Measurements from ENCODE around the gene BNIP1.
"Not testable (repeated sequence)": the region's sequence is repeated elsewhere in the genome, so short reads cannot be mapped to it uniquely, and the experiment has no call there.

BNIP1 gene, protein sequence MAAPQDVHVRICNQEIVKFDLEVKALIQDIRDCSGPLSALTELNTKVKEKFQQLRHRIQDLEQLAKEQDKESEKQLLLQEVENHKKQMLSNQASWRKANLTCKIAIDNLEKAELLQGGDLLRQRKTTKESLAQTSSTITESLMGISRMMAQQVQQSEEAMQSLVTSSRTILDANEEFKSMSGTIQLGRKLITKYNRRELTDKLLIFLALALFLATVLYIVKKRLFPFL

DNA sequence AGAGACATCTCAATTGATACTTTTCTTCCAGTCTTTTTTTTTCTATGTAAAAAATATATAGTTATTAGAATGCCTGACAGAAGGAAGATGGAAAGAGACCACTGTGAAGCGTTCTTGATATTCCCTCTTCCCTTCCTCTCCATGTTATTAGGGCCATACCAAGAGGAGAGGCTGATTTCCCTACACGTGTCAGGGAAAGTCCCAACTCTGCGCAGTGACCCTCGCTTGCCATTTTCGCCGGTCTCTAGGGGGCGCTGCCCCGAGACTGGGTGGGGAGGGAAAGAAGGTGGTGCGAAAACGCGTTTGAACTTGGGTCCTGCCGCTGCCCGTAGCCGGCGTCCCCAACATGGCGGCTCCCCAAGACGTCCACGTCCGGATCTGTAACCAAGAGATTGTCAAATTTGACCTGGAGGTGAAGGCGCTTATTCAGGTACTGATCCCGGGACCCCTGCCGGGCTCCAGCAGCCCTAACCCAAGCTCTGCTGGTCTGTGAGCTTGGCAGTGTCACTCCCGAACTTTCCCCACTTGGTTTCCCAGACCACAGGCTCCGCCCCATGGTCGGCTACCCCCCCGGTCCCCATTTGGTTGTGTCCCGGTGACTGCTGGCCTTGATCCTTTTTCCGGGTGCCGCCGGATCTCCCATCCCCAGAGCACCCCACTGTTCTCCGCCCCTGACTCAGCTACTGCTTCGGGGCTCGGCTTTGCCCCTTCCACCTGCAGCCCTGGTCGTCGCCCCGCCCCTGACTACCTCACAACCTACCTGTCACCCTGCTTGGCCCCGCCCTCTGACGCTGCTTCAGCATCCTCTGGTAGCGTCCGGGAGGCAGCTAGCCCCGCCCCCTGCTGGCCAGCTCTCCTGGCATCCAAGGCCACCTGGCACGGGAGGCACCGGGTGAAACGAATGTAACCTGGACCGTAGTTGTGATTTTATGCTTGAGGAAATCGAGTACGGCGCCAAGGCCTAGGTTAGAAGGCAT, at the start of gene BNIP1:
Gene BNIP1 (plus strand): TSS at position 332 of the 977 bp plus-strand sequence. CDS start 15 bp downstream, at position 347.
- DNase-seq, result peak; percentile 99

- DNase-seq, result no peak
Measured at GRCh38 chr5:173098787-173099186, 45.5 kb upstream of the BNIP1 start.

DNA sequence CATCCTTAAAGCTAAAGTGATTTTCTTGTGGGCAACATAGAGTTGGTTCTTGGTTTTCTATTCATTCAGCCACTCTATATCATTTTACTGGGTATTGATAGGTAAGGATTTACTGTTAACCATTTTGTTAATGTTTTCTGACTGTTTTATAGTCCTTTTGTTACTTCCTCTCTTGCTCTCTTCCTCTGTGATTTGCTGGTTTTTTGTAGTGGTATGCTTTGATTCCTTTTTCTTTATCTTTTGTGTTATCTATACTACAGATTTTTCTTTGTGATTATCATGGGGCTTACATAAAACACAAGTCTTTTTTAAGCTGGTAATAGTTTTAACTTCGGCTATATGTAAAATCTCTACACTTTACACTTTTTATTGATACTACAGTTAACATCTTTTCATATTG, 44.9 kb upstream of the BNIP1 start:
- DNase-seq, result no peak

DNA sequence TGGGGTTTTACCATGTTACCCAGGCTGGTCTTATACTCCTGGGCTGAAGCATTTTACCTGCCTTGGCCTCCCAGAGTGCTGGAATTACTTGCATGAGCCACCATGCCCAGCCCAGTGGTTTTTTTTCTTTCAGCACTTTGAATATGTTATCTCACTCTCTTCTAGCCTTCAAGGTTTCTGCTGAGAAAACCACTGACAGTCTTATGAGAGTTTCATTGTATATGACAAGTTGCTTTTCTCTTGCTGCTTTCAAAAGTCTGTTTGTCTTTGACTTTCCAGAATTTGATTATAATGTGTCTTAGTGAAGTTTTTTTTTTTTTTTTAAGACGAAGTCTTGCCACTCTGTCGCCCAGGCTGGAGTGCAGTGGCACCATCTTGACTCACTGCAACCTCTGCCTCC, 43.1 kb upstream of the BNIP1 start:
- DNase-seq, result no peak

DNA sequence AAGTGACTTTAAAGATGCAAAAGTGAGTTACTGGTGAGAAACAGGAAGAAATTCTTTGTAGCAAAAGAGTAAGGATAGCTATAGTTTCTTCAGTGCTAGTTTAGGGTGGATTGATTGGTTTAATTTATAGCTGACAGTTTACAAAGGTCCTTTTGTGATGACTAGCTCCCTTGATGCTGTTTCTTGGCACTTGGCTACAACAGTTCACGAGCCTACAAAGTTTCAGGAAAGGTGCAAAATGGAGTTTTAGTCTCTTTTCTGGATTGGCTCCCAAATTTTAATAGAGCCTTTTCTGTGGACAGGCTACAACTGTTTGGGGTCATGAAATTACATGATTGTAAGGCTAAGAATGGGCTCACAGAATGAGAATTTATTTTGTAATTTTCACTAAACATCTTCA, 40.9 kb upstream of the BNIP1 start:
- no peak for DNase-seq

DNA sequence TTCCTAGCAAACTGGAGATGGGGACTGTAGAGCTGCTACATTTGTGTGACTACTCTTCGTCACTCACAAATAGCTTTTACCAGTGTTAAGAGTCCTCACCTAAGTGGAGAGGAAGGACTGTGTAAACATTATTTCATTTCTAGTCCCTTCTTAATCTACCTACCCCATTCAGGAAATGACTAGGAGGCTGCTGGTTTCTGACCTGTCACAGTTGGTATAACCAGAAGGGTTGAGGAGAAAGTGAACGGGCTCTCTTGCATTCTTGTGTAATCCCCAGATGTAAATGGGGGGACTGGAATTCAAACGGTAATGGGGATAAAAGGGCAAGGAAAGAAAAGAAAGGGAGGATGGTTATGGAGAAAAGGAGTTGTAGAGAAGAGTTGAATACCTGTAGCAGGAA, 35.4 kb upstream of the BNIP1 start:
- DNase-seq, result no peak

GRCh38 chr5:173114536-173114935, 29.8 kb upstream of the BNIP1 start:
- no peak for DNase-seq

DNA sequence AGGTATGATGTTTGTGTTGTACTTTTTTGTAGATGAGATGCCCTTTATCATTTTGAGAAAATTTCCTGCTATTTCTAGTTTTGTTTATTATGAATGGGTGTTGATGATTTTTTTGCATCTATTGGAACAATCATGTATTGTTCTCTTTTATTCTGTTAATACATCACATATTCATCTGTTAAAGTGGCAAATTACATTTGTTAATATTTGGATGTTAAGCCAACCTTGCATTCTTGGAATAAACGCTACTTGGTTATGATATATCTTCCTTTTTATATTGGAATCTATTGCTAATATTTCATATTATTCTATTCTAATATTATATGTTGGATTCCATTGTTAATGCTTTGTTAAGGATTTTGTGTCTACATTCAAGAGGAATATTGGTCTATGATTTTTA, 24.6 kb upstream of the BNIP1 start:
- DNase-seq, result no peak

- DNase-seq, result no peak
Measured at GRCh38 chr5:173123416-173123815, 20.9 kb upstream of the BNIP1 start.

GRCh38 chr5:173132166-173132565, 12.2 kb upstream of the BNIP1 start:
- not testable (repeated sequence) for DNase-seq

- no peak for DNase-seq
Measured at GRCh38 chr5:173138707-173139106, 5.6 kb upstream of the BNIP1 start.

DNA sequence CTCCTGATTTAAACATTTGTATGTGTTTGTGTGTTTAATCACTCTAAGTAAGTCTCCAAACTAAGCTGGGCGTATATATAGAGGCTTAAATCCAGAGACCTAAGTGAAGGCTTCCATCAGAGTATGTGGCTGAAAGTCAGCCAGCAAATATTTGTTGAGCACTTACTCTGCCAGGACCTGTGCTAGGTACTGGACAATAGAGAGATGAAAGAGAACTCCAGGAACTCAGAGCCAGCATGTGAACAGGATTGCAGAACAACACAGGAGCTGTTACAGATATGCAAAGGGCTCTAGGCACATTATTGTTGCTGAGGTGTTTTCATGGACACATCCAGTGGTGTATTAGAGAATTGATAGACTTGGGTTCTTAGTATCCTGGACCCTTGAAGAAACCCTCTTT, 4.7 kb upstream of the BNIP1 start:
- no peak for DNase-seq

- no peak for DNase-seq
Measured at GRCh38 chr5:173140769-173141168, 3.6 kb upstream of the BNIP1 start.

GRCh38 chr5:173143567-173143966, 764 bp upstream of the BNIP1 start:
- no peak for DNase-seq

DNA sequence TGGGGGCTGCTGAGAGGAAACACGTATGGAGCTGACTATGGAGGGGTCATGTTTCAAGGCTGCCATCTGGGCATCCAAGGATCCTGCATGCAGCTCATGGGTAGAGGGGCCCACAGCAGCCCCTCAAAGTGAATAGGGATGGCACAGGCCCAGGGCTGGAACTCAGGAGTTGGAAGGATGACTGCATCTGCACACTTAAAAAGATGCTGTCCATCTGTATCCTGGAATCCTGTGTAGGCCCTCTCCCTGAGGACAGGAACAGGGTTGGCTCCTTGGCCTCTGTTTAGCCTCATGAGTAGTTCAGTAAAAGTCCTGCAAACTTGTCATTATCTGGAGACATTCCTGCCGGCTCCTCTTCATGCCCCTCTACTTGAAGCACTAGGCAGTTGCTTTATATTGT, 4.0 kb downstream of the BNIP1 start:
- DNase-seq, result no peak

GRCh38 chr5:173152547-173152946, 8.2 kb downstream of the BNIP1 start:
- DNase-seq, result no peak

DNA sequence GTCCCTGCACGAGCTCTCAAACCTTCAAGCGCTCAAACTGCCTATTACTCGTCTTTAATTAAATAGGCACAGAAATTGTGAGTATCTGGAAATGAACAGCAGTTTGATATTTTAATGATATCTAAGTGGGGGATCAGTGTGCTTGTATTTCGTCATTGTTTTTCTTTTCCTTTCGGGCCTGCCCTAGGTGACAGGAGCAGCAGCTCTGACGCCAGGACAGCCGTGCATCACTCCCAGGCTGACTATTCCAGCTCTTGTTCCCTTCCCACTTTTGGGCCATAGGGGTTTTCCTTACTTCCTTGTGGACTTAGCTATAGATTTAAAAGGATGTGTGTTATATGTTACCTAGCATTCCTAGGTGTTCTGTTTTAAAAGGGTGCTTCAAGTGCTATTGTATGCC, 9.5 kb downstream of the BNIP1 start:
- DNase-seq, result no peak

- DNase-seq, result not testable (repeated sequence)
Measured at GRCh38 chr5:173154619-173155018, 10.3 kb downstream of the BNIP1 start.

GRCh38 chr5:173155912-173156311, 11.6 kb downstream of the BNIP1 start:
- DNase-seq, result no peak

DNA sequence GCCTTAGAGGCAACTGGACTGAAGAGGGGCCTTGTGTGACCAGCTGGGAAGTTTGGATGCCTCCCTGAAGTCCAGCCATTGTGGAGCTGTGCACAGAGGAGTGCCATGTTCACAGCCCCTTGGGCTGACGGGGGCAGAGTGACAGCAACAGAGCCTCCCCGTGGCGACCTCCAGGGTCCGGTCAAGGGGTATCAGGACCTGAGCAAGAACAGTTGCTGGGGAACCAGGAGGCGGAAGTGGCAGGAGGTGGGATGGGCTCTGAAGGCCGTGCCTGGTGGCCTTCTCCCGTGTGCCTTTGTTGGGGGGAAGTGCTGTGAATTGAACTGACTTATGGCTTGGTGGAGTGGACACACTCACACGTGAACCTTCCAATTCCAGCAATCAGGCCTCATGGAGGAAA, 14.0 kb downstream of the BNIP1 start:
- no peak for DNase-seq

DNA sequence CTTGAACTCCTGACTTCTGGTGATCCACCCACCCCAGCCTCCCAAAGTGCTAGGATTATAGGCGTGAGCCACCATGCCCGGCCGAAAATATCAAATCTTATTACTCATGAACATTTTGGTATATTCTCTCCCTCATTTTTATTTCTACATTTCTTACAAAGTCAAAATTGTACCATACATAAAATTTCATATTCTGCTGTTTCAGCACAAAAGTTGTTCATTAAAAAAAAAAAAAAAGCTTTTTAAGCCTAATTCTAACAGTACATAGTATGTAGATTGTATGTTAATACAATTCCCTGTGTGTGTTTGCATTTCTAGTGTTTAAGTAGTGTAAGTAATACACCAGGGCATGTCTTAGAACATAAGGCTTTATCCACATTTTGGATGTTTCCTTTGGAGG, 14.9 kb downstream of the BNIP1 start:
- DNase-seq, result no peak

- no peak for DNase-seq
Measured at GRCh38 chr5:173161148-173161547, 16.8 kb downstream of the BNIP1 start.

GRCh38 chr5:173163219-173163618, 18.9 kb downstream of the BNIP1 start:
- no peak for DNase-seq
